KOPT-K1 (cell line): ENCODE measurements around the gene MAPKBP1.

ENCODE experiments used
- H3K27ac ChIP-seq: fragments of 200-600 bp; sonication (generic); 2 replicates; pipeline ENCODE4 v1.5.1; 2016; ENCODE audit warnings: antibody characterized with exemption, mild to moderate bottlenecking, low read depth, low read length; ENCODE audit not compliant: poor library complexity, severe bottlenecking
- H3K36me3 ChIP-seq: fragments of 200-600 bp; sonication (generic); 2 replicates; pipeline ENCODE4 v1.5.1; 2017; ENCODE audit warnings: antibody characterized with exemption, mild to moderate bottlenecking, low read length, moderate library complexity; ENCODE audit not compliant: insufficient read depth
- H3K9me3 ChIP-seq: fragments of 200-600 bp; sonication (generic); 2 replicates; pipeline ENCODE4 v1.5.1; 2017; ENCODE audit warnings: antibody characterized with exemption, low read length, mild to moderate bottlenecking; ENCODE audit not compliant: insufficient read depth, poor library complexity, severe bottlenecking

MAPKBP1 gene

DNA sequence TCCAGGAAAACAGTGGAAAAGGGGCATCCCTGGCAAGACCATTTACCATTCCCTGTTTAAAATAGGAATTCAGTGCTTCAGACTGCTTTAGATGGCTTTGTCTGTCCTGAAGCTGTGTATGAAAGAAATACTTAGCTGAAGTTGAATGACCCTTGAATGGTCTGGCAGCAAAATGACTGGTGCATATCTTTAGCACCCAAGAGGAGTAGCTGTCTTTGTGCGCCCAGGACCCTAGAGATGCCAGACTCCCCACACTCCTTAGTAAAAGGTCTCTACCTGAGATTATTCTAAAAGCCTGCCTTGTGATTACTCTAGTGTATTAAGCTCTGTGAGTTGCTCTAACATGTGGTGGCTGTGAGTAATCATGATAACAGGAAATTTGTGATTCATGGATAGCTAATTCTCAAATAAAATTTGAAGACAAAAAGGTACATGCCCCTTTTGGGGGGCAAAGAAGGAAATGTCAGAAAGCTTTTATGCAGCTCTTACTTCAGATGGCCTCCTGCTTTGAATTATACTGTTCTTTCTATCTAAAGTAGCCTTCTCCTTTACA lies 3.2 kb downstream of the MAPKBP1 start:
- Histone ChIP-seq H3K9me3 (no peaks in the 10 kb centered on the region), H3K27ac (no peak overlapping the region), H3K36me3 (no peaks in the 10 kb centered on the region)

GRCh38 chr15:41778521-41778920 lies 4.2 kb downstream of the MAPKBP1 start:
- H3K9me3 ChIP-seq: no peaks in the 10 kb centered on the region
- H3K27ac ChIP-seq: no peak overlapping the region
- no peaks in the 10 kb centered on the region for H3K36me3 ChIP-seq

DNA sequence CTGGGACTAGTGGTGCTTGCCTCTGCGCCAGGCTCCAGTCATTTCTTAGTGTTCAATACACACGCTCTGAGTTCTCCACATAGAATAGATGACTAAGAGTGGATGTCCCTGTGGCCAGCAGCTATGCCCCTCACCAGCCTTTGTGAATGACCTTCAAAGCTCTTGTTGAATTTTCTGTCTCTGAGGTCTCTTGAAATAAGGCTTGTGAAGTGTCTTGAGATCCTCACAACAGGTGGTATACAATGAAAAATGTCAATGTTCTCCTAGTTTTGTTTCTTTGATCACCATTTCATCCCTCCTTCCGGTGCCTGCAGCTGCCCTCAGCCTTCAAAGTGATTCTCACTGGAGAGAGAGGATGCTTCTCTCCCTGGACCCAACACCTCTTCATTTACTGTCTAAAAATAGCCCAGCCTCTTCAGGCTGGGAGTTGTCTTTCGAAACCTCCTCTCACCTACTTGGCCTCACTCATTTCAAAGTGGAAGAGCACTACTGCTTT lies 5.4 kb downstream of the MAPKBP1 start:
- no peaks in the 10 kb centered on the region for H3K36me3 ChIP-seq
- no peak overlapping the region for H3K27ac ChIP-seq
- H3K9me3 ChIP-seq: no peaks in the 10 kb centered on the region

DNA sequence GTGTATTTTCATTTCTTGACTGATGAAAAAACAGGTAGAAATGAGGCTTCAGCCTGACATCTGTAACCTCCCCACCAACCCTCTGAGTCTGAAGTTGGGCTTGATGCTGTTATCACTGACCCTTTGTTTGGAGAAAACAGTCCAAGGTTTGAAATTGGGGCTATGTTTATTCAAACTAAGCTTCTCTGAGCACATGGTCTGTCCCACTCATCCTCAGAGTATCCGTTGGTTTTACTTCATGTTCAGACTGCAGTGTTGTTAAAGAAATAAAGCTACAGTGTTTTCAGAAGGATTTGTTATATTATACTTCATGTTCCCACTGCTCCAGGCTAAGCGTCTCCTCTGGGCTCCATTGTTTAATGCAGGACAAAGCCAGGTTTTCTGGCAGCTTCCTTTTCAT lies 6.0 kb downstream of the MAPKBP1 start:
- Histone ChIP-seq H3K27ac (no peak overlapping the region), H3K36me3 (no peaks in the 10 kb centered on the region), H3K9me3 (no peaks in the 10 kb centered on the region)

DNA sequence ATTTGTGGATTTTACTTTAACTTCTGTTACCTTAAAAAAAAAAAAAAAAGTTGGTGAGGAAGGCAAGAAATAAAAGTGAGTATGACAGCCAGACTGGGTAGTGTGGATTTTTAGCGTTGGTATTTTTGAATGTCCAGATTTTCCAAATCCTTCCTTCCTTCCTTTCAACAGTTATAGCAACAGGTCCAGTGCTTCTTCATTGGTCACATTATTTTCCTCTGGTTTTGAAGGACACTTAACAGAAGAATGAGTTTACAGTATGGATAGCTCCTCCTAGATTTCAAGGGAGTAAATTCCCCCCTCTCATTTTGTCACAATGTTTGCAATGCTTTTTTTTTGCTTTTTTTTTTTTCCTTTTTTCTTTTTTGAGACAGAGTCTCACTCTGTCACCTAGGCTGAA lies 6.4 kb downstream of the MAPKBP1 start:
- H3K36me3 ChIP-seq: no peaks in the 10 kb centered on the region
- H3K27ac ChIP-seq: no peak overlapping the region
- H3K9me3 ChIP-seq: no peaks in the 10 kb centered on the region

- Histone ChIP-seq H3K9me3 (no peaks in the 10 kb centered on the region), H3K27ac (no peak overlapping the region), H3K36me3 (no peaks in the 10 kb centered on the region)
These were observed 8.3 kb downstream of the MAPKBP1 start for GRCh38 chr15:41782371-41783282.

DNA sequence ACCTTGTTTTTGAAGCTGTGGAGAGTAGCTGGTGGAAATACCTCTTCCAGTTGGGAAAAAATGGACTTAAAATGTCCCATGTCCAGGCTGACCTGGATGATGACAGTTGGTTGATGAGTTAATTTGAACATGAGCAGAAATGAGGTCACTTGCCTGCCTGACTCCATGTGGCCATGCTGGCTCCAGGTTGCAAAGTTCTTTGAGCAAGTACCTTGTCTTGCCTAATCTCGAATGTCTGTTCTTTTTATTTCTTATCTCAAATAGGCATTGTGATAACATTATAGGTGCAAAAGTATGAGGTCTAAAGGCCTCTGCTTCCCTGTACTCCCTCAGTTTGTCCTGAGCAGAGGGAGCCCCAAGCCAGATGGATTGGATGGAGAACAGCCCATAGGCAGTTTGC lies 9.0 kb downstream of the MAPKBP1 start:
- Histone ChIP-seq H3K36me3 (no peaks in the 10 kb centered on the region), H3K27ac (no peak overlapping the region), H3K9me3 (no peaks in the 10 kb centered on the region)

GRCh38 chr15:41788262-41788661 lies 14.0 kb downstream of the MAPKBP1 start:
- H3K36me3 ChIP-seq: no peaks in the 10 kb centered on the region
- H3K27ac ChIP-seq: no peak overlapping the region
- H3K9me3 ChIP-seq: no peaks in the 10 kb centered on the region

GRCh38 chr15:41789236-41789635 lies 15.0 kb downstream of the MAPKBP1 start:
- peak overlapping the region; percentile 25 for H3K27ac ChIP-seq

DNA sequence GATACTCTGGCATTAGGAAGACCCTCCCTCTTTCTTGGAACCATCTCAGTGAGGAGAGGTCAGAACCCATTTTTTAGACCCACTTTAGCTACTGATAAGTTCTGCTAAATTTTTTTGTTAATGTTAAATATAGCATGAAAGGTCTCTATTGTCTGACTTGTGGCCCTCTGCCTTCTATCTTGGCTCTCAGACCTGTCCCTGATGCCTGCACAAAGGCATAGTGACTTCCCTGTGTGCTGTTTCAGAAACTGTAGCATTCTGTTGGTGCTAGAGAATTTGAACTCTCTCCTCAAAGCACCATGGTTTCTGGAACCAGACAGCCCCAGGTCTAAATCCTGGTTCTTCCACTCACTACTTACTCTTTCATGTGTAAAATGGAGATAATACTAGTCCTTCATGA lies 15.4 kb downstream of the MAPKBP1 start:
- no peaks in the 10 kb centered on the region for H3K36me3 ChIP-seq
- H3K27ac ChIP-seq: peak overlapping the region; percentile 25
- H3K9me3 ChIP-seq: no peaks in the 10 kb centered on the region

More at GRCh38 chr15:41789236-41789635, 15.0 kb downstream of the MAPKBP1 start:
- no peaks in the 10 kb centered on the region for H3K9me3 ChIP-seq
- no peaks in the 10 kb centered on the region for H3K36me3 ChIP-seq

- Histone ChIP-seq H3K27ac (peak overlapping the region; percentile 73), H3K9me3 (no peaks in the 10 kb centered on the region), H3K36me3 (no peaks in the 10 kb centered on the region)
These were observed 15.9 kb downstream of the MAPKBP1 start for GRCh38 chr15:41790169-41790568.

DNA sequence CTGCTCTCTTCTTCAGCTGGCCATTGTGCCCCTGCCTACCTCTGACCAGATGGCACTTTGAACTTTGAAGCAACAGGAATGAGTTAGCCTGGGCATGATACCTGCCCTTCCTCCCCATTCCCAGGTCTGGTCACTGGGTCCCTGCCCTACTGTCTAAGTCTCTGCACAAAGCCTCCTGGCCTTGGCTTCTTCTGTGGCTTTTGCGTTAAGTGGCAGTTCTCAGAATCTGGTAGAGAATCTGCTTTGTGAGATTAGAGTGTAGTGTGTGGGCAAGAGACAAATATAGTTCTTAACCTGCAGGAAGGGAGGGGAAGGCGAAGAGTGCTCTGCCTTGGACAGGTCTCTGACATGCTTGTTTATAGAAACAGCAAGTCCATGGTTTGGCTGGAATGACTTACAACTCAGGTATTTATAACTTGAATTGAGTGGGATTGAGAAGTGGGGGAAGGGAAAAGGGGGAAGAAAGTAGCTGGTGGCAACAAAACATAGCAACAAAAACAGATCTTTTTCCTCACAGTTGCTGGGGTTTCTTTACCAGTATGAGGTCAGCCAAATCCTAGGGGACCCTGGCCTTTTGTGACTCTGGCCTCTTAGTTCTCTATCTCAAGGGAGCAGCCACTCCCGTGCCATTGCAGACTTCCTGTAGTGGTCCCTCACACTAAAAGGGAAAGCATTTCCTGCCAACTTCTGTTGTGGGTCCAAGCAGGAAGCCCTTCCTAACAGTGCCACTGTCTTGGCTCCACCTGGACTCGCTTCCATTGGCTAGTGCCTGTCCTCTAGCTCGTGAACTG lies 16.7 kb downstream of the MAPKBP1 start:
- peak overlapping the region; percentile 73 for H3K27ac ChIP-seq
- no peaks in the 10 kb centered on the region for H3K36me3 ChIP-seq
- no peaks in the 10 kb centered on the region for H3K9me3 ChIP-seq

DNA sequence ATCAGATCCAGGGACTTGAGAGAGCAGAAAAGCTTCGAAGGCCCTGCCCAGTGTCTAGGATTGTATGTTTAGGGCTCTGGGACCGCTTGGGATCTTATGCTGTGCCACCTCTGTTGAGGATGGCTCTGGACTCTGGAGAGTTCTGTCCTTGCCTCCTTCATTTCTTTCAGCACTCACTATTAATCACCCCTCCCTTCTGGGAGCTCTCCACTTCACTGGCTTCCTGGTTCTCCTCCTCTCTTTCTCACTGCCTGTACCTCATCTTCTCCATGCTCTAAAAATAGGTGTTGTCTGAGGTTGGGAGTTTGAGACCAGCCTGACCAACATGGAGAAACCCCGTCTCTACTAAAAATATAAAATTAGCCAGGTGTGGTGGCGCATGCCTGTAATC lies 17.3 kb downstream of the MAPKBP1 start:
- Histone ChIP-seq H3K9me3 (no peaks in the 10 kb centered on the region), H3K27ac (peak overlapping the region; percentile 73), H3K36me3 (no peaks in the 10 kb centered on the region)

GRCh38 chr15:41792000-41792637 lies 17.8 kb downstream of the MAPKBP1 start:
- no peaks in the 10 kb centered on the region for H3K36me3 ChIP-seq
- H3K27ac ChIP-seq: no peak overlapping the region
- no peaks in the 10 kb centered on the region for H3K9me3 ChIP-seq

- no peaks in the 10 kb centered on the region for H3K9me3 ChIP-seq
- no peaks in the 10 kb centered on the region for H3K36me3 ChIP-seq
- no peak overlapping the region for H3K27ac ChIP-seq
These were observed 19.8 kb downstream of the MAPKBP1 start for GRCh38 chr15:41794081-41794480.
